K562 (cell line): ENCODE measurements around the gene TRIP12.

Experiments
- CREB1 ChIP-seq, 2 experiments: sonication (generic) in 1 of 2; formaldehyde crosslinking in 1 of 2; IDR thresholded peaks; 2 replicates each; pipeline versions ENCODE4 v1.6.1 to v1.8.0; 2012 to 2022; ENCODE audit warnings: inconsistent platforms in 1 of 2, mild to moderate bottlenecking in 1 of 2, missing genetic modification reagents in 1 of 2, moderate library complexity in 1 of 2
- CREM ChIP-seq: IDR thresholded peaks from 2 replicates; pipeline ENCODE4 v1.6.1; 2014; ENCODE audit warnings: antibody characterized with exemption, low read depth
- EZH2 ChIP-seq: IDR thresholded peaks from 2 replicates; pipeline ENCODE4 v1.6.1; 2012; ENCODE audit warnings: low read depth, mild to moderate bottlenecking, inconsistent platforms, low read length, borderline replicate concordance
- RAD21 ChIP-seq, 2 experiments: fragments of 250-450 bp in 1 of 2; fragments of 450-650 bp in 1 of 2; sonication (Bioruptor Pico) in 1 of 2; formaldehyde crosslinking in 1 of 2; IDR thresholded peaks in 1 of 2; conservative IDR thresholded peaks in 1 of 2; 2 replicates each; pipeline versions ENCODE4 v1.4.0 to v1.8.0; 2020 to 2022; ENCODE audit warnings: mild to moderate bottlenecking in 2 of 2, moderate library complexity in 1 of 2
- RBM17 ChIP-seq: fragments of 200-400 bp; formaldehyde crosslinking; IDR thresholded peaks from 2 replicates; pipeline ENCODE4 v1.6.1; 2017; ENCODE audit warnings: low read depth, mild to moderate bottlenecking, low read length, borderline replicate concordance
- ZNF253 ChIP-seq: fragments of 250-450 bp; sonication (Bioruptor Pico); conservative IDR thresholded peaks from 2 replicates; pipeline ENCODE4 v1.6.1; 2021; ENCODE audit warnings: mild to moderate bottlenecking
- TF ChIP-seq, protein P1 (sequence below): sonication (generic); formaldehyde crosslinking; IDR thresholded peaks from 2 replicates; pipeline ENCODE4 v1.9.0; 2022; ENCODE audit warnings: mild to moderate bottlenecking, missing genetic modification reagents

DNA sequence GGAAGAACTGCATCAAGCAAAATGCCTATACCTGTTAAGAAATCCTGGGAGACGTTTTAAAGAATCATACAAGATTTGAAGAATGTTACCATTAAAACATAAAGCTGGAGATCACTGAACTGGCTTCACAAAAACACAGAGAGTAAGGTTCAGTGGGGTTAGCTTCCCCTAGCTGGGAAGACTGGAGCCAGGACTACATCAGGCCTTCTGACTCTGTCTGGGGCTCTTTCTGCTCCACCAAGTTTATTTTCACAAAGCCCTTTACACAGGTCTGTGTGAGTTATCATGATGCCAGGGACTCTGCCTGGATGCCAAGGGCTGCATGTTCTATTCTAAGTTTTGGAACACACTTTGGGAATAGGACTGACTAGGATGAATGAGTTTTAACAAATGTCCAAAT, 160.1 kb downstream of the TRIP12 start:
- TF ChIP-seq CREM (no peak), RAD21 (CRISPR knock-in tag; conservative IDR thresholded peaks at IDR 0.05 in 1 of 2, IDR thresholded peaks at IDR 0.05 in 1 of 2) (no peak), RBM17 (no peak), ZNF253 (no peak), EZH2 (no peak), CREB1 (IDR thresholded peaks at IDR 0.05) (no peak), CREB1 (CRISPR knock-in tag; IDR thresholded peaks at IDR 0.05) (no peak)
- TF ChIP-seq, protein P1, sequence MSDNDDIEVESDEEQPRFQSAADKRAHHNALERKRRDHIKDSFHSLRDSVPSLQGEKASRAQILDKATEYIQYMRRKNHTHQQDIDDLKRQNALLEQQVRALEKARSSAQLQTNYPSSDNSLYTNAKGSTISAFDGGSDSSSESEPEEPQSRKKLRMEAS (CRISPR knock-in tag), result no peak
